ENCODE data around the gene BMPR1A.
"Not testable (repeated sequence)": the region's sequence is repeated elsewhere in the genome, so short reads cannot be mapped to it uniquely, and the experiment has no call there.

The BMPR1A gene

GRCh38 chr10:86972613-86973380, 216.4 kb downstream of the BMPR1A start:
- no peak for DNase-seq

DNA sequence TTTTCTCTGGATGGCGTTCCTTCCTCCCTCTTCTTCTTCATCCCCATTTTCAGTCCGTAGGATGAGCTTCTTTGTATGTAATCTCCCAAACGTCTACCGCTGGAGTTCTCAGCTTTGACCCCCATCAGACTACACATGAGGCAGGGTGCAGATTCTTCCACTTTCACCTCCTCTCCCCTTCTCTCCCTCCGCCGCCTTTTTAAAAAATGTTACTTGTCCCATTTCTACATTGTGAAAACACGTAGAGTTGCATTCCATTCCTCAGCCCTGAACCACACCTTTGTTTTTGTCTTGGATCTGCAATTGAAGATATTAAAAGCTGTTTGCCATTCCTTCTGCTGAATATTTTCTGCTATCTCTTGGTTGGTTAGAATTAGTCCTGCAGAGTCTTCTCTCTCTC, 218.1 kb downstream of the BMPR1A start:
- no peak for DNase-seq

GRCh38 chr10:86976362-86977056, 220.1 kb downstream of the BMPR1A start:
- no peak for DNase-seq

DNA sequence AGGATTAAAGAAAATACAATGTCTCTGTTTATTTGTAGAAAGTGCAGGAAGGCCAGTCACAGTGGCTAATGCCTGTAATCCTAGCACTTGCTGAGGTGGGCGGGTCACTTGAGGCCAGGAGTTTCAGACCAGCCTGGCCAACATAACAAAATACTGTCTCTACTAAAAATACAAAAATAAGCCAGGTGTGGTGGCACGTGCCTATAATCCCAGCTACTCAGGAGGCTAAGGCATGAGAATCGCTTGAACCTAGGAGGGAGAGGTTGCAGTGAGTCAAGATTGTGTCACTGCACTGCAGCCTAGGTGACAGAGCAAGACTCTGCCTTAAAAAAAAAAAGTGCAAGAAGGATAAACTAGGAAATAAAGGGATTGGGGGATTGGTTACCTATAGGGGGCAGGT, 222.0 kb downstream of the BMPR1A start:
- not testable (repeated sequence) for DNase-seq

DNA sequence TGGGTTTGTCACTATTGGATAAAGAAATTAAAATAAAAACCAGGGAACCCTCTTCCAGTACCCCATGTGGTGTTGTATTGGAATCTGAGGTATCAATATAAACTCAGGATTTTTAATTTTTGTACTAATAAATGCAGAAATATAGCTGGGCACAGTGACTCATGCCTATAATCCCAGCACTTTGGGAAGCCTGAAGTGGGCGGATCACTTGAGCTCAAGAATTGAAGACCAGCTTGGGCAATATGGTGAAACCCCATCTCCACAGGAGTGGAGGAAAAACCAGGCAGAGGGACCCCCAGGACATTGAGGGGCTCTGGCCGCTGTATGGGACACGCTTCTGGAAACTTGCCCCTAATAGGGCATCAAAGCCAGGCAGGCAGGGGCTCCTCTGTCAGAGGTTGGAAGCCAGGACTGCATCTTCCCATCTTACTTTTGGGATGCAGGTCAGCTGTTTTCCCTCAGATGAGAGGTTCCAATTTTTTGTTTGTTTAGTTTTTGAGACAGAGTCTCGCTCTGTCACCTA, 222.9 kb downstream of the BMPR1A start:
- DNase-seq: no peak

DNA sequence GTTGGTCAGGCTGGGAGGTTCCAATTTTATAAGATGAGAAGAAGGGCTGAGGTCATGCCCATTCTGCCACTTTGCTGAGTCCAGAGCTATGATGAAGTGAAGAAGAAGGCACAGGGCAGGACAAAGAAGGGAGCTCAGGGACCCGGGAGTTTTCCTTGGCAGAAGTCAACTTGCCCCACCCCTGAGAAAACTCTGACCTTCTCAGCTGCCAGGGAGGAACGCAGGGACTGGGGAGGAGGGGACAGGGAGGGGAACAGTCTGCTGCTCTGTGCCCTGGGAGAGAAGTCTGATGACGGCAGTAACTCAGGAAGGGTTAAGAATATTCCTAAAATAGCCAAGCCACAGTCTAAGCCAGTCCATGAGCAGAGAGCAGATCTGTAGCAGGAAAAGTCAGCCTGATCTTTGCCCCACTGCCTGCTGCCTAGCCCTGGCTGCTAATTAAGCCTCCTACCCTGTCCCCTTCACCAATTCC, 223.6 kb downstream of the BMPR1A start:
- no peak for DNase-seq

DNA sequence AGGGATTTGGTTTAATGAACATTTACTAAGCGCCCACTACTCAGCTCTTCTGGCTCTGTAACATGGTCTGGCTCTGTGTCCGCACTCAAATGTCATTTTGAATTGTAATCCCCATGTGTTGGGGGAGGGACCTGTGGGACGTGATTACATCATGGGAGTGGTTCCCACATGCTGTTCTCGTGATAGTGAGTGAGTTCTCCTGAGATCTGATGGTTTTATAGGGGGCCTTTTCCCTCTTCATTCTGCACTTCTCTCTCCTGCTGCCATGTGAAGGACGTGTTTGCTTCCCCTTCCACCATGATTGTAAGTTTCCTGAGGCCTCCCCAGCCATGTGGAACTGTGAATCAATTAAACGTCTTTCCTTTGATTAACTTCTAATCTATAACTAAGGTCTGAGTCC, 224.6 kb downstream of the BMPR1A start:
- DNase-seq: not testable (repeated sequence)

- no peak for DNase-seq
These were observed 225.3 kb downstream of the BMPR1A start for GRCh38 chr10:86981716-86982115.
